Type B pancreatic cell (in vitro differentiated cells): ENCODE data around the gene RAB6C. TPM values are rescaled to one million over a fixed set of nuclear protein-coding genes. Genes with fewer than 3 reads are reported as not detected.
A peak's percentile ranks its signal among the peaks of the same experiment; 100 is the strongest.
"Not testable (repeated sequence)": the region's sequence is repeated elsewhere in the genome, so short reads cannot be mapped to it uniquely, and the experiment has no call there.

Experiments
- DNase-seq: peaks from one replicate; pipeline ENCODE4 v3.0.0; 2021; ENCODE audit warnings: mixed read lengths; ENCODE audit not compliant: unreplicated experiment; ENCODE audit errors: extremely low spot score
- H3K27ac Mint-ChIP-seq: 2 replicates; pipeline ENCODE4 v1.8.0; 2021; ENCODE audit warnings: mild to moderate bottlenecking, mixed read lengths
- H3K27me3 Mint-ChIP-seq: 2 replicates; pipeline ENCODE4 v1.8.0; 2021; ENCODE audit warnings: mixed read lengths
- H3K36me3 Mint-ChIP-seq: 2 replicates; pipeline ENCODE4 v1.8.0; 2021; ENCODE audit warnings: mixed read lengths
- H3K4me1 Mint-ChIP-seq: one replicate; pipeline ENCODE4 v1.8.0; 2021; ENCODE audit warnings: mixed read lengths; ENCODE audit not compliant: unreplicated experiment
- H3K4me3 Mint-ChIP-seq: 2 replicates; pipeline ENCODE4 v1.8.0; 2021; ENCODE audit warnings: mild to moderate bottlenecking, mixed read lengths
- H3K9me3 Mint-ChIP-seq: 2 replicates; pipeline ENCODE4 v1.8.0; 2021; ENCODE audit warnings: mixed read lengths
- total RNA-seq: library from RNA; stranded (reverse); gene quantifications from 2 replicates; pipeline ENCODE4 v1.2.1, GENCODE V29; 2021; ENCODE audit warnings: low replicate concordance
- TF ChIP-seq, protein P1 (sequence below): fragments of 200-600 bp; sonication (generic); conservative IDR thresholded peaks from 2 replicates; pipeline ENCODE4 v1.5.0; 2021; ENCODE audit warnings: antibody characterized with exemption, mild to moderate bottlenecking

The RAB6C gene
- total RNA-seq, 1 donor from 2014 or later: 0.29 TPM

DNA sequence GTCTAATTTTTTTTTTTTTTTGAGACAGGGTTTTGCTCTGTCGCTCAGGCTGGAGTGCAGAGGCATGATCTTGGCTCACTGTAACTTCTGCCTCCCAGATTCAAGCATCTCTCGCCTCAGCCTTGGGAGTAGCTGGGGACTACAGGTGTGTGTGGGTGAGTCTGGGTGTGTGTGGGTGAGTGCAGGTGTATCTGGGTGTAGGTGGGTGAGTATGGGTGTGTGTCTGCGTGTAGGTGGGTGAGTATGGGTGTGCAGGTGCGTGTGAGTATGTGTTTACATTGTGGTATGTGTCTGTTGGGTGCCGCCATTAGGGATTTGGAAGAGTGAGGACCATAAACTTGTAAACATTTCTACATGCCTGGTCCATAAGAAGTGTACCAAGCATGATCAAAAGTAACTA, 1.5 kb upstream of the RAB6C start:
- Mint-ChIP-seq H3K9me3 (no peaks in the 10 kb centered on the region), H3K4me1 (peaks cover 3% of the 10 kb centered on the region), H3K4me3 (peak overlapping the region; percentile 24), H3K27ac (no peak overlapping the region), H3K36me3 (no peaks in the 10 kb centered on the region), H3K27me3 (peaks cover 67% of the 10 kb centered on the region)
- TF ChIP-seq, protein P1, sequence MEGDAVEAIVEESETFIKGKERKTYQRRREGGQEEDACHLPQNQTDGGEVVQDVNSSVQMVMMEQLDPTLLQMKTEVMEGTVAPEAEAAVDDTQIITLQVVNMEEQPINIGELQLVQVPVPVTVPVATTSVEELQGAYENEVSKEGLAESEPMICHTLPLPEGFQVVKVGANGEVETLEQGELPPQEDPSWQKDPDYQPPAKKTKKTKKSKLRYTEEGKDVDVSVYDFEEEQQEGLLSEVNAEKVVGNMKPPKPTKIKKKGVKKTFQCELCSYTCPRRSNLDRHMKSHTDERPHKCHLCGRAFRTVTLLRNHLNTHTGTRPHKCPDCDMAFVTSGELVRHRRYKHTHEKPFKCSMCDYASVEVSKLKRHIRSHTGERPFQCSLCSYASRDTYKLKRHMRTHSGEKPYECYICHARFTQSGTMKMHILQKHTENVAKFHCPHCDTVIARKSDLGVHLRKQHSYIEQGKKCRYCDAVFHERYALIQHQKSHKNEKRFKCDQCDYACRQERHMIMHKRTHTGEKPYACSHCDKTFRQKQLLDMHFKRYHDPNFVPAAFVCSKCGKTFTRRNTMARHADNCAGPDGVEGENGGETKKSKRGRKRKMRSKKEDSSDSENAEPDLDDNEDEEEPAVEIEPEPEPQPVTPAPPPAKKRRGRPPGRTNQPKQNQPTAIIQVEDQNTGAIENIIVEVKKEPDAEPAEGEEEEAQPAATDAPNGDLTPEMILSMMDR: no peak
- DNase-seq: no peak

DNA sequence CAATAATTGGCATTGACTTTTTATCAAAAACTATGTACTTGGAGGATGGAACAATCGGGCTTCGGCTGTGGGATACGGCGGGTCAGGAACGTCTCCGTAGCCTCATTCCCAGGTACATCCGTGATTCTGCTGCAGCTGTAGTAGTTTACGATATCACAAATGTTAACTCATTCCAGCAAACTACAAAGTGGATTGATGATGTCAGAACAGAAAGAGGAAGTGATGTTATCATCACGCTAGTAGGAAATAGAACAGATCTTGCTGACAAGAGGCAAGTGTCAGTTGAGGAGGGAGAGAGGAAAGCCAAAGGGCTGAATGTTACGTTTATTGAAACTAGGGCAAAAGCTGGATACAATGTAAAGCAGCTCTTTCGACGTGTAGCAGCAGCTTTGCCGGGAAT, 780 bp downstream of the RAB6C start:
- Mint-ChIP-seq H3K27me3 (peaks cover 78% of the 10 kb centered on the region), H3K4me3 (peak overlapping the region; percentile 85), H3K27ac (peak overlapping the region; percentile 25)
- not testable (repeated sequence) for H3K4me1 Mint-ChIP-seq, H3K36me3 Mint-ChIP-seq, DNase-seq, H3K9me3 Mint-ChIP-seq

DNA sequence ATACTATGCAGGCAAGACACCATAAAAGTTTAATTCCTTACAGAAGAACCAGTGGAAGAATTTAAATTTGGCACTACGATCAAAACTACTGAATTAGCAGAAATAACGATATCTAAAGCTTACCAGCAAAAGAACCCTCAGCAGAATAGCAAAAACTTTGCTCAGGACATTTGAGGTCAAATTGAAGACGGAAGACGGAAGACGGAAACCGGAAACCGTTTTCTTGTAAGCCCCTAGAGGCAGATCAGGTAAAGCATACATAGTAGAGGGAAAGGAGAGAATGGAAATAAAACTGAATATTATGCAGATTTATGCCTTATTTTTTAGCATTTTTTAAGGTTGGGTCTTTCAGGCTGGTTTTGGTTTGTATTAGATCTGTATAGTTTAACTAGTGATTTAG, 2.2 kb downstream of the RAB6C start:
- TF ChIP-seq, protein P1: peak; percentile 43
- not testable (repeated sequence) for H3K9me3 Mint-ChIP-seq, H3K27ac Mint-ChIP-seq, H3K36me3 Mint-ChIP-seq, H3K4me3 Mint-ChIP-seq, H3K4me1 Mint-ChIP-seq, DNase-seq
- H3K27me3 Mint-ChIP-seq: peaks cover 81% of the 10 kb centered on the region

DNA sequence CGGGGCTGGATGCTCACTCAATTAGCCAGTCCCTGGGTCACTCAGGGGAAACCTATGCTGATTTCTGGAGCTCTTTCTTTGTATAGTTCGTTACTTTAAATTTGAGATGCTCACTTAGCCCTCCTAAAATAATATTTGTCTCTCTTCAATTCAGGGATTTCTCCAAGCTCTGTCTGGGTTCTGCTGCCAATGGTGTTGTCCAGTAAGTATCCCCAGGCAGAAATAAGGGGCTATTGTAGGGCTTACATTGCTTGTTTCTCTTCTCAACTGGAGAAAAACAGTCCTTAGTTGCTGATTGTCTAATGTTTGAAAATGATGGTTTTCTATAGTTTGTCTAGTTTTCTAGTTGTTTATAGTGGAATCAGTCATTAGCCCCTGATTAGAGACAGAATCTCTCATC, 5.0 kb downstream of the RAB6C start:
- Mint-ChIP-seq H3K36me3 (no peaks in the 10 kb centered on the region), H3K4me3 (no peak overlapping the region), H3K27me3 (peaks cover 81% of the 10 kb centered on the region), H3K4me1 (peaks cover 3% of the 10 kb centered on the region), H3K9me3 (no peaks in the 10 kb centered on the region), H3K27ac (no peak overlapping the region)
- TF ChIP-seq, protein P1: no peak
- no peak for DNase-seq

DNA sequence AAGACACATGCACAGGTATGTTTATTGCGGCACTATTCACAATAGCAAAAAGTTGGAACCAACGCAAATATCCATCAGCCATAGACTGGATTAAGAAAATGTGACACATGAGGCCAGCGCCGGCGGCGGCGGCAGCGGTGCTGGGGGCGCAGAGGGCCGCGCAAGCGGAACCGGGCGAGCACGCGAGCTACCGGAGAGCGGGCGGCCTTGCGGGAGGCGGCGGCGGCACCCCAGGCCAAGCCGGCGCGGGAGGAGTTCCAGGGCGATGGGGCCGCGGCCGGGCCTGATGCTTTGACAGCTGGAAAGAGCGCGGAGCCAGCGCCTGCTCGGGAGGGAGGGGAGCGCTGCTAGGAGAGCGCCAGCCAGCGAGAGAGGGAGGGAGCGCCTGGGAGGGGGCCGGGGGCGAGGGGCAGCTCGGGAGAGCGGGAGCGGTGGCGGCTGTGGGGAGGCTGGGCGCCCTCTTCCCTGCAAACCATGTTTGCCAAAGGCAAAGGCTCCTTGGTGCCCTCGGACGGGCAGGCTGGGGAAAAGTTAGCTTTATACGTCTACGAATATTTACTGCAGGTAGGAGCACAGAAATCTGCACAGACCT, 13.0 kb downstream of the RAB6C start:
- not testable (repeated sequence) for H3K4me1 Mint-ChIP-seq, H3K9me3 Mint-ChIP-seq, H3K36me3 Mint-ChIP-seq, H3K27ac Mint-ChIP-seq, DNase-seq
- Mint-ChIP-seq H3K4me3 (peak overlapping the region; percentile 69), H3K27me3 (peaks cover 72% of the 10 kb centered on the region)

DNA sequence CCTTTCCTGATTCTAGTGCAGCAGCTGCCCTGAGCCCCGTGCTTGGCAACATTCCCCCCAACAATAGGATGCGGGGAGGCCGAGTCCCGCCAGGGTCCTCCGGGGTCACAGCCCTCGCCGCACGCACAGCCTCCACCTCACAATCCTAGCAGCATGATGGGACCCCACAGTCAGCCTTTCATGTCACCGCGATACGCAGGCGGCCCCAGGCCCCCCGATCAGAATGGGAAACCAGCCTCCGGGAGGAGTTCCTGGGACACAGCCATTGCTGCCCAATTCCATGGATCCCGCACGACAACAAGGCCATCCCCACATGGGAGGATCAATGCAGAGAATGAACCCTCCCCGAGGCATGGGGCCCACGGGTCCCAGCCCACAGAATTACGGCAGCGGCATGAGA, 13.7 kb downstream of the RAB6C start:
- not testable (repeated sequence) for H3K9me3 Mint-ChIP-seq, H3K36me3 Mint-ChIP-seq, H3K4me1 Mint-ChIP-seq, DNase-seq, H3K4me3 Mint-ChIP-seq, H3K27ac Mint-ChIP-seq
- H3K27me3 Mint-ChIP-seq: peaks cover 72% of the 10 kb centered on the region

DNA sequence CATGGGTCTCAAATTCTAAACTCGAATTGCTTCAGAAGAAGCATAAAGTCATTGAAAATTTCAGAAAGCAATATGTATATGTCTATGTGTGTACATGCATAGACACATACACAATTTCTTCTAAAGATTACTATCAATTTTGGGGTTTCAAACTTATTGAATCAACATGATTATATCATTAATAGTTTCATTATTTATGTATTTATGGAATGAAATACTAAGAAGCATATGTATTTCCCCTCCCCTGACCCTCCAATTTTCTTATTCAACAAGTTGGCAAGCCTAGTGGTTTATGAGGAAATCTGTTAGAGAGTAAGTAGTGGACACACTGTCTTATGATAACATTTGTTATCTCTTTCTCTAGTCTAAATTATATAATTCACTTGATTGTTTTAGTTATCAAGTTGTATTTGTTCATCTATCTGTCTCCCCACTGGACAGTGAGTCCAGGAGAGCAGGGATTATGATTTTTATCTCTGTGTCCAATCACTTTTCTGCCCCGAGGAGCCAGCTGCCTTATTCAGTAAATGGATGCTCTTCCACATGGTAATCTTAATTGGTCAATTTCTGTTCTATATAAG, 17.3 kb downstream of the RAB6C start:
- not testable (repeated sequence) for H3K27ac Mint-ChIP-seq, H3K9me3 Mint-ChIP-seq, H3K4me1 Mint-ChIP-seq, H3K36me3 Mint-ChIP-seq, DNase-seq, H3K4me3 Mint-ChIP-seq
- H3K27me3 Mint-ChIP-seq: peaks cover 68% of the 10 kb centered on the region

DNA sequence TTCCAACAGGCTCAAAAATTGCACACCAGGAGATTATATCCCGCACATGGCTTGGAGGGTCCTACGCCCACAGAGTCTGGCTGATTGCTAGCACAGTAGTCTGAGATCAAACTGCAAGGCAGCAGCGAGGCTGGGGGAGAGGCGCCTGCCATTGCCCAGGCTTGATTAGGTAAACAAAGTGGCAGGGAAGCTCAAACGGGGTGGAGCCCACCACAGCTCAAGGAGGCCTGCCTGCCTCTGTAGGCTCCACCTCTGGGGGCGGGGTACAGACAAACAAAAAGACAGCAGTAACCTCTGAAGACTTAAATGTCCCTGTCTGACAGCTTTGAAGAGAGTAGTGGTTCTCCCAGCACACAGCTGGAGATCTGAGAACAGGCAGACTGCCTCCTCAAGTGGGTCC, 19.3 kb downstream of the RAB6C start:
- not testable (repeated sequence) for H3K27ac Mint-ChIP-seq, H3K36me3 Mint-ChIP-seq, H3K9me3 Mint-ChIP-seq, DNase-seq, H3K4me3 Mint-ChIP-seq, H3K4me1 Mint-ChIP-seq
- H3K27me3 Mint-ChIP-seq: peaks cover 63% of the 10 kb centered on the region

DNA sequence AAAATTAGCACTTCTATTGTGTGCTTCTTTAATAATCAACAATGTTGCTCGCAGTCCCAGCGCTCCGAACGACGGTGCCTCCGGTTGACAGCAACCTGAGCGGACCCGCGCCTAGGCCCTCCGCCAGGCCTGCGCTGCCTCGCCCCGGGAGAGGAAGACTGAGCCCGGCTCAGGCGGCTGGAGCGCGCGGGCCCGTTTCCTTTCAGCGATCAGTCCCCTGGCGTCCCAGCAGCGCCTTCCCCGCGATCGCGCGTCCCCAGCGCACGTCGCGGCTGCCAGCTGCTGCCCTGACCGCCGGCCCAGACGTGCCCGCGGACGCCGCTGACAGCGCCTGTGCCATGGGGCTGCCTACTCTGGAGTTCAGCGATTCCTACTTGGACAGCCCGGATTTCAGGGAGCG, 26.4 kb downstream of the RAB6C start:
- not testable (repeated sequence) for H3K4me3 Mint-ChIP-seq, H3K4me1 Mint-ChIP-seq, H3K36me3 Mint-ChIP-seq, H3K9me3 Mint-ChIP-seq, H3K27ac Mint-ChIP-seq
- peaks cover 72% of the 10 kb centered on the region for H3K27me3 Mint-ChIP-seq
- DNase-seq: peak; percentile 67

DNA sequence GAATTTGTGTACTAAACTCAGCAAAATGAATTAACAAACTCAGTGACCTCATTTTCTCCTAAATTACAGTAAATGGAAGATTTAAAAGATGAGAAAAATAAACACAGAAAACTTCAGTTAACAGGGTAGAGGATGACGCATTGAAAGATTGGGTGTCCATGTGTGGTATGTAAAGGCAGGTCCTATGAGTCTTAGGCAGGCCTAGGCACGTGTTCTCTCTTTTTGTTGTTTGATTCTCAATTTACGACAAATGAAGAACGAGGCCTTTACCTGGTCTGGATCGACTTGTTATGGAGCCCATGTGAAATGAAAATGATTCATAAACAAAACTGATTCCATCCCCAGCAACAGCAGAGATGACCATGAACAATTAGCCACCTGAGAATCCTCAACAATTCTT, 37.2 kb downstream of the RAB6C start:
- not testable (repeated sequence) for H3K4me1 Mint-ChIP-seq, H3K27ac Mint-ChIP-seq, H3K4me3 Mint-ChIP-seq, H3K9me3 Mint-ChIP-seq, H3K36me3 Mint-ChIP-seq, DNase-seq
- H3K27me3 Mint-ChIP-seq: peaks cover 16% of the 10 kb centered on the region
